Activated naive CD4-positive, alpha-beta T cell treated with anti-CD3 and anti-CD28 coated beads, Interleukin-2, amount 50 U/mL, for 24 hours (primary cell): ENCODE data around the gene SF3A2.

ENCODE experiments used
- H3K27ac Mint-ChIP-seq: one replicate; pipeline ENCODE4 v1.8.0; 2021; ENCODE audit warnings: mild to moderate bottlenecking, mixed read lengths
- H3K27me3 Mint-ChIP-seq: one replicate; pipeline ENCODE4 v1.8.0; 2021; ENCODE audit warnings: mixed read lengths
- H3K36me3 Mint-ChIP-seq: one replicate; pipeline ENCODE4 v1.8.0; 2021; ENCODE audit warnings: mixed read lengths
- H3K4me1 Mint-ChIP-seq: one replicate; pipeline ENCODE4 v1.8.0; 2021; ENCODE audit warnings: mixed read lengths
- H3K4me3 Mint-ChIP-seq: one replicate; pipeline ENCODE4 v1.8.0; 2021; ENCODE audit warnings: mild to moderate bottlenecking, mixed read lengths
- H3K9me3 Mint-ChIP-seq: one replicate; pipeline ENCODE4 v1.8.0; 2021; ENCODE audit warnings: mixed read lengths

SF3A2 gene

GRCh38 chr19:2250766-2251105, 14.1 kb downstream of the SF3A2 start:
- Mint-ChIP-seq H3K36me3 (no peaks in the 10 kb centered on the region), H3K4me1 (peaks cover 4% of the 10 kb centered on the region), H3K27me3 (no peaks in the 10 kb centered on the region), H3K9me3 (no peaks in the 10 kb centered on the region), H3K4me3 (no peak overlapping the region), H3K27ac (no peak overlapping the region)

- no peaks in the 10 kb centered on the region for H3K9me3 Mint-ChIP-seq
- H3K4me3 Mint-ChIP-seq: peak overlapping the region; percentile 71
- no peaks in the 10 kb centered on the region for H3K36me3 Mint-ChIP-seq
- no peaks in the 10 kb centered on the region for H3K27me3 Mint-ChIP-seq
- H3K4me1 Mint-ChIP-seq: peaks cover 4% of the 10 kb centered on the region
- H3K27ac Mint-ChIP-seq: no peak overlapping the region
Observed at GRCh38 chr19:2251106-2252054, 14.8 kb downstream of the SF3A2 start.

GRCh38 chr19:2252055-2252796, 15.6 kb downstream of the SF3A2 start:
- Mint-ChIP-seq H3K9me3 (no peaks in the 10 kb centered on the region), H3K27ac (no peak overlapping the region), H3K36me3 (no peaks in the 10 kb centered on the region), H3K27me3 (no peaks in the 10 kb centered on the region), H3K4me3 (peak overlapping the region; percentile 74), H3K4me1 (peaks cover 8% of the 10 kb centered on the region)

- H3K4me3 Mint-ChIP-seq: peak overlapping the region; percentile 74
- H3K27ac Mint-ChIP-seq: no peak overlapping the region
- no peaks in the 10 kb centered on the region for H3K9me3 Mint-ChIP-seq
- H3K4me1 Mint-ChIP-seq: peaks cover 9% of the 10 kb centered on the region
- no peaks in the 10 kb centered on the region for H3K36me3 Mint-ChIP-seq
- no peaks in the 10 kb centered on the region for H3K27me3 Mint-ChIP-seq
Observed at GRCh38 chr19:2252797-2253105, 16.1 kb downstream of the SF3A2 start.

- peak overlapping the region; percentile 74 for H3K4me3 Mint-ChIP-seq
- peaks cover 15% of the 10 kb centered on the region for H3K4me1 Mint-ChIP-seq
- H3K27ac Mint-ChIP-seq: no peak overlapping the region
- no peaks in the 10 kb centered on the region for H3K9me3 Mint-ChIP-seq
- H3K27me3 Mint-ChIP-seq: no peaks in the 10 kb centered on the region
- no peaks in the 10 kb centered on the region for H3K36me3 Mint-ChIP-seq
Observed at GRCh38 chr19:2253106-2254063, 16.8 kb downstream of the SF3A2 start.

- Mint-ChIP-seq H3K27me3 (no peaks in the 10 kb centered on the region), H3K27ac (no peak overlapping the region), H3K4me1 (peaks cover 22% of the 10 kb centered on the region), H3K4me3 (peak overlapping the region; percentile 49), H3K36me3 (no peaks in the 10 kb centered on the region), H3K9me3 (no peaks in the 10 kb centered on the region)
Observed at GRCh38 chr19:2254064-2254872, 17.6 kb downstream of the SF3A2 start.

- peak overlapping the region; percentile 46 for H3K27ac Mint-ChIP-seq
Observed at GRCh38 chr19:2255112-2255845, 18.7 kb downstream of the SF3A2 start.

GRCh38 chr19:2255982-2256685, 19.5 kb downstream of the SF3A2 start, which contains the start of gene JSRP1:
JSRP1 (minus strand) TSS chr19:2256417; CDS start chr19:2255314, 1,103 bp downstream.
- Mint-ChIP-seq H3K4me1 (peaks cover 30% of the 10 kb centered on the region), H3K27me3 (no peaks in the 10 kb centered on the region), H3K4me3 (no peak within 1 kb of the TSS), H3K36me3 (no peaks in the 10 kb centered on the region), H3K27ac (peak within 1 kb of the TSS; percentile 41), H3K9me3 (no peaks in the 10 kb centered on the region)

More at GRCh38 chr19:2255112-2255845, 18.7 kb downstream of the SF3A2 start:
- Mint-ChIP-seq H3K4me3 (no peak overlapping the region), H3K4me1 (peaks cover 28% of the 10 kb centered on the region), H3K36me3 (no peaks in the 10 kb centered on the region), H3K27me3 (no peaks in the 10 kb centered on the region), H3K9me3 (no peaks in the 10 kb centered on the region)

GRCh38 chr19:2259336-2259735, 22.7 kb downstream of the SF3A2 start:
- Mint-ChIP-seq H3K27ac (peak overlapping the region; percentile 84), H3K27me3 (no peaks in the 10 kb centered on the region), H3K4me3 (no peak overlapping the region)

GRCh38 chr19:2260341-2260805, 23.7 kb downstream of the SF3A2 start:
- Mint-ChIP-seq H3K4me1 (peaks cover 26% of the 10 kb centered on the region), H3K27ac (no peak overlapping the region), H3K9me3 (no peaks in the 10 kb centered on the region), H3K27me3 (no peaks in the 10 kb centered on the region), H3K4me3 (no peak overlapping the region), H3K36me3 (no peaks in the 10 kb centered on the region)

More at GRCh38 chr19:2259336-2259735, 22.7 kb downstream of the SF3A2 start:
- H3K36me3 Mint-ChIP-seq: no peaks in the 10 kb centered on the region
- H3K9me3 Mint-ChIP-seq: no peaks in the 10 kb centered on the region
- peaks cover 26% of the 10 kb centered on the region for H3K4me1 Mint-ChIP-seq

- Mint-ChIP-seq H3K27me3 (no peaks in the 10 kb centered on the region), H3K4me1 (peaks cover 29% of the 10 kb centered on the region), H3K36me3 (no peaks in the 10 kb centered on the region), H3K27ac (no peak overlapping the region), H3K9me3 (no peaks in the 10 kb centered on the region), H3K4me3 (no peak overlapping the region)
Observed at GRCh38 chr19:2261438-2262172, 25.0 kb downstream of the SF3A2 start.

- Mint-ChIP-seq H3K36me3 (peaks cover under 1% of the 10 kb centered on the region), H3K9me3 (no peaks in the 10 kb centered on the region), H3K27me3 (no peaks in the 10 kb centered on the region), H3K4me1 (peaks cover 10% of the 10 kb centered on the region), H3K4me3 (peak overlapping the region; percentile 23), H3K27ac (no peak overlapping the region)
Observed at GRCh38 chr19:2266183-2266993, 29.8 kb downstream of the SF3A2 start.
